HG03280 (cell line): ENCODE data around the gene FOXL3.

Experiments used
- ATAC-seq: cut with Tn5 transposase; IDR thresholded peaks from one replicate; pipeline ENCODE4 v1.9.1; 2021; ENCODE audit warnings: mild to moderate bottlenecking, moderate library complexity; ENCODE audit not compliant: unreplicated experiment

FOXL3 gene

DNA sequence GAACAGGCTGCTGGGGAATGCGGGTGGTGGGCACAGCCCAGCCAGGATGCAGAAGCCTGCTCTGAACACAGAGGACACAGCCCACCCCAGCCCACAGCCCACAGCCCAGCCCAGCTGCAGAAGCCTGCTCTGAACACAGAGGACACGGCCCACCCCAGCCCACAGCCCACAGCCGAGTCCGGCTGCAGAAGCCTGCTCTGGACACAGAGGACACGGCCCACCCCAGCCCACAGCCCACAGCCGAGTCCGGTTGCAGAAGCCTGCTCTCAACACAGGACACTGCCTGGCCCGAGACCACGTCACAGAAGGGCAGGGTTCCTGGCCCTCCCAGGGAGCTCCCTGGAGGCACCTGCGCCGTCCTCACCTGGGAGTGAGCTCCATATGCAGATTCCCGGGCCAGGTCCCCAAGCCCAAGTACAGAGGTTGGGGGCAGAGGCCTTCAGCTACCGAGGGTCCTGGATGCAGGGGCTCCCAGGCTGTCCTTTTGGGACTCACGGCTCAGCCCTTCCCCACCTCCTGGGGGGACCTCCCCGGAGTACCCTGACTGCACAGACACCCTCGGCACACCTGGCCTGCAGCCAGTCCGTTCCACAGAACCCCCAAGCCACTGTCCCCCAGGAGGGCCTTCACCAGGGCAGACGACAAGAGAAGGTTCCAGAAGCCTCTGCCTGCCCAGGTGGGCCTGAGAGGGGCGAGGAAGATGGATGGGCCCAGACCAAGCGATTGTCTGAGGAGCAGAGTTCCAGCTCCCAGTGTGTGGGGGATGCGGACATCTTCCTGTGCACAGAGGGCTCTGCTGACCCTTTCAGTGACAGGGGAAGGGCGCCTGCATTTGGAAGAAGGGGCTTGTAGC, 23.7 kb upstream of the FOXL3 start:
- no peak for ATAC-seq

DNA sequence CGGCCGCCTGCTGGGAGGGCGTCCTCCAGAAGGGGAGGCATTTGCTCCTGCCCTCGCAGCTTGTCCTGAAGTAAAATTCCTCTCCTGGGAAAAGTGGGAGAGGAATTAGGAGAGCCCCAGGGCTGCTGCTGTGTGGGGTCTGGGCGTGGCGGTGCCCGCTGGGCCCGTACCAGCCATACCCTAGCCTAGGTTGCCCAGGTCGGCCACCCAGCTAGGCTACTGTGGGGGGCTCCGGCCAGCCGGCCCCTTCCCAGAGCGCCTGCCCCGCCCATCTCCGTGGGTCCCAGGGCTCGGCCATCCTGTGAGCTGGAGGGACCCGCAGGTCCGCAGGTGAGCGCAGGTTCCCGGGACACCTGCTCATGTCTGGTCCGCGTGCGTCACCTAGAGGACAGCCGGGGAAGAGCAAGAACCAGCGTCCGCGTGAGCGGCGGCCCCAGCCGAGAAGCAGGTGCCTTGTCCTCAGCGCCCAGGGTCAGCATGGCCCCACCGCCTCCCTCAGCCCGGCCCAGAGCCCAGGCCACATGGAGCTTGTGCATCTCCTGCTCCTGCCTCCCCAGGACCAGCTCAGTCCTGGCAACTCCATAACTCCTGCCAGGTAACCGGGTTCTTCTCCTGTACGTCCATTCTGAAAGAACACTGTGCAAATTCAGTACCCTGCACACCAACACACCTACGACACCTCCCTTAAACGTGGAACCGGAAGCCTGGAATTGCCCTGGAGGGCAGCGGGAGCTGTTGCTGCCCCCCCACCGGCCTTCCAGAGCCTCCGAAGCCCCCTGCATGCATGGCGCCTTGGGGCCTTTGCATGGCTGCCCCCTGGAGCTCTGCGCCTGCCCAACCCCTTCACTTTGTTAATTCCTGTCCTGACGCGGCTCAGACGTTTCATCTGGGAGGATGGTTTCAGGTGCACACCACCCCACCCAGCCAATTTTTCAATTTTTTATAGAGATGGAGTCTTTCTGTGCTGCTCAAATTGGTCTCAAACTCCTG, 22.8 kb upstream of the FOXL3 start:
- ATAC-seq, result no peak

DNA sequence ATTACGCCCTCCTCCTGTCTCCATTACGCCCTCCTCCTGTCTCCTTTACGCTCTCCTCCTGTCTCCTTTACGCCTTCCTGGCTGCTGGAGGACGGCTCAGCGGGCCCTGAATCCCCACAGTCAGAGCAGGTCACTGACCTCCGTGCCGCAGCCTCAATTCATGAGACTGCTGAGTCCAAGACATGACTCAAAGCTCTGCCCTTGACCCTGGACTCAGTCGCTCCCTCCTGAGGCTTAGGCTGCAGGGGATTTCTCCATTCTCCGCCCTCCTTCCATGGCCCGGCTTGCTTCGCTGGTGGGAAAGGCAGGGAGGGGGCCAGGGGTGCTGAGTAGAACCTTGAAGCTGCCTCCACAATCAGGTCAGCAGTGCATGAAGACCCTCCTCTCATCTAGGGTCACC, 21.0 kb upstream of the FOXL3 start:
- ATAC-seq, result no peak

DNA sequence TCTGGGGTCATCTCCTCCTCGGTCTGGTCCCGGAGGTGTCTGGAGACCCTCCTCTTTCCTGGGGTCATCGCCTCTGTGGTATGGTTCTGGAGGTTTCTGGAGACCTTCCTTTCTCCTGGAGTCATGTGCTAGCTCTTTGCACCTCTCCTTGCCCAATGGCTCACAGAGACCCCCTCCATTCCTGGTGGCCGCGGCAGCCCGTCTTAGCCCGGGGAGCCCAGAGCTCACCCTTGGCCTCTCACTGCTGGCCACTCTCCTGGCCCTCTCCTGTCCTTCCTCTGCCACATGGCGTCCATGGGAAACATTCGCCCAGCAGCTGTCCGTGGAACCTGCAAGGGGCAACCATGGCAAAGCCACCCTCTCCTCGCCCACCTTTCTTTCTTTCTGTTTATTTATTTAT, 20.2 kb upstream of the FOXL3 start:
- no peak for ATAC-seq

GRCh38 chr7:270351-270983, 19.5 kb upstream of the FOXL3 start:
- ATAC-seq, result no peak

DNA sequence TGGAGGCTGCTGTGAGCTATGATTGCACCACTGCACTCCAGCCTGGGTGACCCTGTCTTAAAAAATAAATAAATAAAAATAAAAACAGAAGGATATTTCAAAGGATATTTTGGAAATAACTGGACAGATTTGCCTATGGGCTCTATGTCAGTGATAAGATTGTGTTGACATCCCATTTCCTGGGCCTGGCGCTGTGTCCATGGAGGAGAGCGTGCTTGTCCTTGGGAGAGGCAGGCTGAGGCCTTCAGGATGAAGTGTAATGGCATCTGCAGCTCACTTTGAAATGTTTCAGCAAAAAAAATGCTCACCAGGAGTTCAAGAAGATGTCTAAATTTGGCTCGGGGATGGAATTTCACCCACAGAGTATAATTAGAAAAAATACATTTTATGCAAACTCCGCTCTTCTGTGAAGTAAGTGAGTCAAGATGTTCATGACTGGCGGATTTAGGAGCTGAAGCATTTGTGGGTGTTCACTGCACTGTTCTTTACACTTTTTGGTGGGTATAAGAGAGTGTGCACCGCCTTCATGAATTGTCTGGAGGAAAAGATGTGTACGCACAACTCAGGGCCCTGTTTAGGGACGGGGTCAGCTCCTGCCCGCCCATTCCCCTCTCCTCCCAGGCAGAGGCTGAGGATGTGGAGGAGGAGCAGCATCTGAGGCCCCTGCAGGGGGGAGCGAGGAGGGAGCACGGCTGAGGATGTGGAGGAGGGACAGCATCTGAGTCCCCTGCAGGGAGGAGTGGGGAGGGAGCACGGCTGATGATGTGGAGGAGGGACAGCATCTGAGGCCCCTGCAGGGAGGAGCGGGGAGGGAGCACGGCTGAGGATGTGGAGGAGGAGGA, 18.5 kb upstream of the FOXL3 start:
- ATAC-seq, result no peak

GRCh38 chr7:272108-272615, 17.8 kb upstream of the FOXL3 start:
- no peak for ATAC-seq

DNA sequence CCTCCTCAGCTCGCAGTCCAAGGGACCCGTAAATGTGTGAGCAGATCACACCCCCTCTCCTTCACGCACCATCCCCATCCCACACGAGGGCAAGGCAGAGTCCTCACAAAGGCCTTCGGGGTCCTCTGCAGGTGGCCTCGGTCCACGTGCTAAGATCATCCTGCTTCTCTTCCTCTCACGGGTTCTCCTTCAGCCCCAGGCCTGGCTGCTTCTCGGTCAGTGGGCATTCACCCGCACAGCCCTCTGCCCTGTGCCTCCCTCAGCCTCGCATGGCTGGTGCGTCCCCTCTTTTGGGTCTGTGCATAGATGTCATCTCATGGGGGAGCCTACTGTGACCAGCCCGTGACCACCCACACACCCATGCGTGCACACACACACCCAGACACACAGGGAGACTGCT, 17.3 kb upstream of the FOXL3 start:
- no peak for ATAC-seq

DNA sequence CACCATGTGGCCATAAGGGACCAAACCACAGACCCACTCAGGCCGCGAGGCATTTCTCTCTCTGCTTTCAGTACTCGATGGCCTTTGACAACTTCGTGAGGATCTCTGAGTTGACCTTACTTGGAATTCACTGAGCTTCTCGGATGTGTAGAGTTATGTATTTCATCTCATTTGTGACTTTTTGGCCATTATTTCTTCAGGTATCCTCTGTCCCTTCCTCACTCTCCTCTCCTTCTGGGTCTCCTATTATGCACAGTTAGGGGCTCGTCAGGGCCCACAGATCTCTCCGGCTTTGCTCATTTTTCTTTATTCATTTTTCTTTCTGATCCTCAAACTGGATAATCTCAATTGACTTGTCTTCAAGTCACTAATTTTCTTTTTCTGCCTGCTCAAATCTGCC, 16.6 kb upstream of the FOXL3 start:
- ATAC-seq, result no peak

- ATAC-seq, result no peak
Observed at GRCh38 chr7:274266-274665, 15.7 kb upstream of the FOXL3 start.

DNA sequence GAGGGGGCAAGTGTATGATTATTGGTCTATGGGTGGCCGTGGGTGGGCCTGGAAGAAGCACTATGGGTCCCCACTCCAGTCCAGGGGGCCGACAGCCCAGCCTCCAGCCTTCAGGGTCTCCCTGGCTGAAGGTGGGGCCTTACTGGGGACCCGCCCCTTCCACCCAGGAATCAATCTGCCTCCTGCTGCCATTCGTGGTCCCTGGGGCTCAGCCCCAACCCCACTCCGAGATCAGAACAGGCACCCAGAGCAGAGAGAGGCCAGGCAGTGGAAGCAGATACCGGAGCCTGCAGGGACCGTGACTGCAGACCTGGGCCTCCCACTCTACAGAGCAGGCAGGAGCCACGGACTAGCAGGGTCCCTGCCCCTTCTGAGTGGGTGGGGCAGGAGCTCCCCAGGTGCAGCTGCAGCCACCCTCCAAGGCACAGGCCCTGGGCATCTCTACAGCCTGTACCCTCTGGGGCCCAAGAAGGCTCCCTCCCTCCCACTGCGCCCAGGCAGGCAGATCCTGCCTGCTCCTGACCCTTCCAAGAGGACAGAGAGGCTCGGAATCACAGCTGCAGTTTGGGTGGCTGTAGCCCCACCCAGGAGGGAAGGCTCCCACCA, 13.6 kb upstream of the FOXL3 start:
- no peak for ATAC-seq

- no peak for ATAC-seq
Observed at GRCh38 chr7:277228-277627, 12.7 kb upstream of the FOXL3 start.

GRCh38 chr7:278081-278480, 11.9 kb upstream of the FOXL3 start:
- no peak for ATAC-seq

DNA sequence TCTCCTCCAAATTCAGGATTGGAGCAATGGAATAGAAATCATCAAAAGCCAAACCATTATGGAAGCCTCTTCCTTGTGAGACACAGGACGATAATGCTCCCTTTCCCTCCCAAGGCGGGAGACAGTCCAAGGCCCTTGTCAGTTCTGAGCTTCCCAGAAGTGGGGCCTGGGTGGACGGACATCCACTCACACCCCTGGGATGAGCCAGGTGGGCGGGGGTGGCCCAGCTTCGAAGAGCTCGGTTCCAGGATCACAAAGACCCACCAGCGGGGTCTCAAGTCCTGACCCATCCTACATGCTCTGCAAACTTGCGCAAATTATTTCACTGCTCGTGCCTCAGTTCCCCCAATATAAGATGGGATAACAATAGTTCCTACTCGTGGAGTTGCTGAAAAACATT, 10.1 kb upstream of the FOXL3 start:
- no peak for ATAC-seq

- no peak for ATAC-seq
Observed at GRCh38 chr7:280461-280860, 9.5 kb upstream of the FOXL3 start.

GRCh38 chr7:281637-282036, 8.3 kb upstream of the FOXL3 start:
- ATAC-seq, result no peak

- no peak for ATAC-seq
Observed at GRCh38 chr7:282621-283020, 7.3 kb upstream of the FOXL3 start.

DNA sequence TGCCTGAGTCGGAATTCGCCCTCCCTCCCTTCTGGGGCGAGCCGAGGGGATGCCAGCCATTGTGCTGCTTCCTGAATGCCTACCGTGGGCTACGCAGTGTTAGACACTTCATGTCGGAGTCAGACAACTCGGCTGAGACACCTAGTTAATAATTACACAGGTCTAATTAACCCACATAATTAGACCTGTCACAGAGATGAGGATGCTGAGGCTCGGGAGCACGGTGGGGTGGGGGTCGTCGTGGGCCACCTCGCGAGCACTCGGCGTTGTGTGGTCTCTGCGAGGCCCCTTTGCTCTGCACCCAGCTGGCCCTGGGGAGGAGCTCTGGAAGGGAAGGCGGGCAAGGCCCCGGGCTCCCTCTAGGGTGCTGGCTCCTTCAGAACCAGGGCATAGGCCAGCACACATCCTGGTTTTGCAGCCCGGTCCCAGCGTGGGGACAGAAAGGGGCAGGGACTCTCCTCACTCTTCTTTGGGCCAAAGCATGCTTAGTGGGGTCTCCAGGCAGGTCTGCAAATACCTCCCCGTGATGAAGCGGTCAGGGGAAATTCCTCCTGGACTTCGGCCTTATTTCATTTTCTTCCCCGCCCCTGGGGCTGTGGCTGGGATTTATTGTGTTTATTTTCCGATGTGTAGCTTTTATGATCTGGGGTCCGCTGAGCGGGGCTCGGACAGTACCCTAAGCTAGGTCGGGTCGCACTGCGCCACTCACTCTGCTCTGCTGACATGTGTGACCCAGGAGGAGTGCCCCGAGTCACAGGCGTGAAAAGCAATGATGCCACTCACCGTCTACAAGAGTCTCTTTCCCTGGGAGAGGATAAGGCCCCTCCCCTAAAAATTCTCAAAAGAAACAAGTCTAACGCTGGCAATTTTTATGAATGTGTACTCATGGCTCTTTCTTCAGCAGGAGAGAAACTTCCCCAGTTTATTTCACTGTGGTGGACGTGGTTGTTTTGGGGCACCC, 4.9 kb upstream of the FOXL3 start:
- ATAC-seq, result no peak

DNA sequence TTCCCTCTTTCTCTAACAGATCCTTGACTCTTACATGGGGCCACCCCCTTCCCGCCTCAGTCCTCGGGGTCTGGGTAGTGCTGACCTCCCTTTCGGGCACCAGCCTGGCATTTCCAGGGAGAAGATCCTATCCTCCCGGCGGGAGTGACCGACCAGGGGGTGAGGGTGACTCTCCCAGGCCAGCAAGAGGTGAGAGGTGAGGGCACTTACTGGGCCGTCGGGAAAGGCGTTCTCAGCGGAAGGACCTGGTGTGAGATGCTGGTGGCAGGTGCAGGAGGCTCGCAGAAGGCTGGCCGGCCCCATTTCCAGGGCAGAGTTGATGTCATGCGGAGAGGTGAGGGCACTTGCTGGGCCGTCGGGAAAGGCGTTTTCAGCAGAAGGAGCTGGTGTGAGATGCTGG, 4.2 kb upstream of the FOXL3 start:
- no peak for ATAC-seq
